Loucy (cell line): ENCODE measurements around the gene EPB41.

Source experiments
- EZH2phosphoT487 ChIP-seq: fragments of 200-600 bp; IDR thresholded peaks from 2 replicates; pipeline ENCODE4 v1.6.1; 2018; ENCODE audit warnings: antibody characterized with exemption, mild to moderate bottlenecking, moderate library complexity, borderline replicate concordance
- TF ChIP-seq, protein P1 (sequence below): fragments of 200-600 bp; sonication (generic); conservative IDR thresholded peaks from 2 replicates; pipeline ENCODE4 v1.5.1; 2014; ENCODE audit warnings: mild to moderate bottlenecking, antibody characterized with exemption, low read length

DNA sequence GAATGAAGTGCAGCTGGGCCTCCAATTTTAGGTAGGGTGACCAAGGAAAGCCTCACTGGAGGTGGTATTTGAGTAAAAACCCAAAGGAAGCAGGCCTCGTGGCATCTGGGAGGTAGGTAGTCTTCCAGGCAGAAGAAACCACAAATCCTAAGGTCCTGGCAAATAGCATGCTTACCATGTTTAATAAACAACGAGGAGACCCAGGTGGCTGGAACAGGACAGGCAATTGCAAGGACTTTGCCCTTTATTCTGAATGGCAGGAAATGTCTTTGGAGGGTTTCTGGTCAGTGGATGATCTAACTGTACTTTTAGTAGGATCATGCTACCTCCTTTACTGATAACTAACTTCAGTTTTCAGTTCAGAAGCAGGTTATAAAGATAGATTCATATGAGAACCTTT, 52.2 kb downstream of the EPB41 start:
- TF ChIP-seq, protein P1, sequence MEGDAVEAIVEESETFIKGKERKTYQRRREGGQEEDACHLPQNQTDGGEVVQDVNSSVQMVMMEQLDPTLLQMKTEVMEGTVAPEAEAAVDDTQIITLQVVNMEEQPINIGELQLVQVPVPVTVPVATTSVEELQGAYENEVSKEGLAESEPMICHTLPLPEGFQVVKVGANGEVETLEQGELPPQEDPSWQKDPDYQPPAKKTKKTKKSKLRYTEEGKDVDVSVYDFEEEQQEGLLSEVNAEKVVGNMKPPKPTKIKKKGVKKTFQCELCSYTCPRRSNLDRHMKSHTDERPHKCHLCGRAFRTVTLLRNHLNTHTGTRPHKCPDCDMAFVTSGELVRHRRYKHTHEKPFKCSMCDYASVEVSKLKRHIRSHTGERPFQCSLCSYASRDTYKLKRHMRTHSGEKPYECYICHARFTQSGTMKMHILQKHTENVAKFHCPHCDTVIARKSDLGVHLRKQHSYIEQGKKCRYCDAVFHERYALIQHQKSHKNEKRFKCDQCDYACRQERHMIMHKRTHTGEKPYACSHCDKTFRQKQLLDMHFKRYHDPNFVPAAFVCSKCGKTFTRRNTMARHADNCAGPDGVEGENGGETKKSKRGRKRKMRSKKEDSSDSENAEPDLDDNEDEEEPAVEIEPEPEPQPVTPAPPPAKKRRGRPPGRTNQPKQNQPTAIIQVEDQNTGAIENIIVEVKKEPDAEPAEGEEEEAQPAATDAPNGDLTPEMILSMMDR, result no peak
- TF ChIP-seq EZH2phosphoT487, result no peak
